ENCODE data around the gene ETS1.

ETS1 gene

DNA sequence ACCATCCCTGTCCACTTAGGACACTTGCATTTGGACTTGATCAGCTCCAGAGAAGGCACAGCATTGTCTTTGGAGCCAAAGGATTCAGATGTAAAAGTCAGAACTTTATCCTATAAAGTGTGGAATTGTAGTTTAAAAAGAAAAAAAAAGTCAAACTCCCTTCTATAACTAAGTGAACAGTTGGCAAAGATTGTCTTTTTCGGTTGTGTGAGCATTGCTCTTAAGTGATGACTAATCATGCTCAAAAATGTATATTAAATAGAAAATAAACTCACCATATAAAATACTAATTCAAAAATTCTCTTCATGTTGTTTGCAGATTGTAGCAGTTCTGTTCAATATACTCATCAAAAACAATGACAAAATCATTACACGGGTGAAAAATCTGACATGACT, 93.8 kb downstream of the ETS1 start:
- H3K27me3 Mint-ChIP-seq (ENCODE audit: low read depth, poor library complexity), result no peaks in the 10 kb centered on the region
- DNase-seq, result no peak
- no peaks in the 10 kb centered on the region for H3K9me3 Mint-ChIP-seq
- no peak overlapping the region for H3K27ac Mint-ChIP-seq
- peaks cover 35% of the 10 kb centered on the region for H3K36me3 Mint-ChIP-seq (ENCODE audit: low read depth)
- no peak overlapping the region for H3K4me3 Mint-ChIP-seq
- TF ChIP-seq CTCF (IDR thresholded peaks at IDR 0.05), result no peak
- H3K4me1 Mint-ChIP-seq, result peaks cover 65% of the 10 kb centered on the region

DNA sequence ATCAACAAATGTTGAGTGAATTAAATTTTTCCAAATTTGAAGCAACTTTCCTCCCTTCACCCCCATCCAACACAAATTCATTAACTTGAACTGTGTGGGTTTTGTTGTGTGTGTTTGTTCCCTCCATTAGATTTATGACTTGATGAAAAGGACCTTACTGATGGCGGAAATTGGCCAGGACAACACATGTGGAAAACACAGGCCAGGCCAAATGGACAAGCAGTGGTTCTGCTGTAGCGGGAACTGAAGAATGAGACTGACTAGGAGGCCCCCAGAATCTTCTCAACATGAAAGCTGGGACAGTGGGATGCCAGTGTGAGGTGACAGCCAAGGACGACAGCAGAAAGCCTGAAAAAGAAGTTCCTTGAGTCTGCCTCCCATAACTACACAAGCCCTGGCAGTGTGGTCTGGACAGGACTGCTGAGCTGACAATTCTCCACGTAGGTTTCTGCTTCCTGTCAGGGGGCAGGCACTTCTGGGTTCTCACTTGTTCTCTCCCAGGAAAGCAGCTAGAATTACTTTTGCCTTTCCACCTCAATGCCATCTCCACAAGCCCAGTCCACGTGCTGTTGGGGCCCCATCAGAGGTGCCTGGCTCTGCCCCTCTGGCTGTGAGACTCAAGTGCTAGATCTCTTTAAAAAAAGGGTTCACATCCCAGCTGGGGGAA, 94.3 kb downstream of the ETS1 start:
- H3K27ac Mint-ChIP-seq, result peak overlapping the region; percentile 29
- H3K9me3 Mint-ChIP-seq, result no peaks in the 10 kb centered on the region
- H3K4me3 Mint-ChIP-seq, result no peak overlapping the region
- H3K36me3 Mint-ChIP-seq (ENCODE audit: low read depth), result peaks cover 41% of the 10 kb centered on the region
- peaks cover 62% of the 10 kb centered on the region for H3K4me1 Mint-ChIP-seq
- DNase-seq, result no peak
- peaks cover 1% of the 10 kb centered on the region for H3K27me3 Mint-ChIP-seq (ENCODE audit: low read depth, poor library complexity)
- TF ChIP-seq CTCF (IDR thresholded peaks at IDR 0.05), result no peak

GRCh38 chr11:128492461-128492860, 94.9 kb downstream of the ETS1 start:
- H3K4me3 Mint-ChIP-seq, result no peak overlapping the region
- no peak for DNase-seq
- H3K27ac Mint-ChIP-seq, result no peak overlapping the region
- no peaks in the 10 kb centered on the region for H3K9me3 Mint-ChIP-seq
- peaks cover 3% of the 10 kb centered on the region for H3K27me3 Mint-ChIP-seq (ENCODE audit: low read depth, poor library complexity)
- no peak for TF ChIP-seq CTCF (IDR thresholded peaks at IDR 0.05)
- peaks cover 56% of the 10 kb centered on the region for H3K4me1 Mint-ChIP-seq
- peaks cover 45% of the 10 kb centered on the region for H3K36me3 Mint-ChIP-seq (ENCODE audit: low read depth)

DNA sequence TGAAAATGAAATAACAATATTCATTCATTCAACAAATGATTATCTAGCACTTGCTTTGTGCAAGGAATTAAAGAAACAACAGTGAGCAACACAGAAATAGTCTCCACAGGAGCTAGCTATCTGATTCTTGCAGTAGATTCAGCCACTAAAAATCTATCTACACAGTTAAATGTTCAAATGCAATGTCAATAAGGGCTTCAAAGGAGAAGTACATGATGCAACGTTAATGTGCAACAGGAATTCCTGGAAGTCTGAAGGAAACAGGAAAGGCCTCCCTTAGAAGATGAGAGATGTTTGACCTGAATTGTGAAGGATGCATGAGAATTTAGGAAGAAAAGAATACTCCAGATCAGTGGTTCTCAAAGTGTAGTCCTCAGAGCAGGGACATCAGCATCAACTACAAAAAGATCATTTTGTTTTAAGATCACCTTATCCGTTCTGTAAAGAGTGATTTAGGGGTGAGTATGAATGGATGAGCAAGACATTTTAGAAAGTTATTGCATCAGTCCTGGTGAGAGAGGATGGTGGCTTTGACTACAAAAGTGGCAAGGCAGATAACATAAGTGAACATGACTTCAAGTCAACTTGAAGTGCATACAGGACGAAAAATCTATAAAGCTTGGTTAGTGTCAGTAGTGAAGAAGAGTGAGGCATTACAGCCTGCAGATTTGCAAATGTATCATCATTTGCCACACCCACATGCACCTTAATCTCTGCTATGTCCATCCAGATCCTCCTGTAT, 96.0 kb downstream of the ETS1 start:
- DNase-seq, result no peak
- H3K36me3 Mint-ChIP-seq (ENCODE audit: low read depth), result peaks cover 54% of the 10 kb centered on the region
- H3K4me3 Mint-ChIP-seq, result no peak overlapping the region
- no peaks in the 10 kb centered on the region for H3K9me3 Mint-ChIP-seq
- no peak for TF ChIP-seq CTCF (IDR thresholded peaks at IDR 0.05)
- no peak overlapping the region for H3K27ac Mint-ChIP-seq
- peaks cover 45% of the 10 kb centered on the region for H3K4me1 Mint-ChIP-seq
- peaks cover 5% of the 10 kb centered on the region for H3K27me3 Mint-ChIP-seq (ENCODE audit: low read depth, poor library complexity)

DNA sequence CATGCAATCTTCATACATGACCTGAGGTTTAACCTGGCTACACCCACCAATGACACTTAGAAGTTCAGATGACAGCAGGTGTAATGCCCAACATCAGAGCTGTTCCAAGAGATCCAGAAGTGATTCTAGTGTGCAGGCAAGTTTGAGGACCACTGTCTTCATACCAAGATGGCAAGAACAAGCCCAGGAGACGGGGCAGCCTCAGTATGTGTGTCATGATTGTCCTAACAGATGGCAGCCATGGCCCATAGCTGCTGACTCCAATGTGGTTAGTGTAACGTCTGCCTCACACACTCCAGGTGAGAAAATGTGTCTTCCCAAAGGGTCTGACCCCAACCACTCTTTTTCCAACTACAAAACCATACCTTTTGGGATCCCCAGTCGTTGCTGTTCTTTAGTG, 97.3 kb downstream of the ETS1 start:
- Mint-ChIP-seq H3K4me1 (peaks cover 34% of the 10 kb centered on the region), H3K27ac (no peak overlapping the region), H3K36me3 (ENCODE audit: low read depth) (peaks cover 67% of the 10 kb centered on the region), H3K9me3 (no peaks in the 10 kb centered on the region), H3K4me3 (no peak overlapping the region), H3K27me3 (ENCODE audit: low read depth, poor library complexity) (peaks cover 6% of the 10 kb centered on the region)
- no peak for DNase-seq
- no peak for TF ChIP-seq CTCF (IDR thresholded peaks at IDR 0.05)

- Mint-ChIP-seq H3K36me3 (ENCODE audit: low read depth) (peaks cover 77% of the 10 kb centered on the region), H3K27ac (no peak overlapping the region), H3K4me1 (peaks cover 24% of the 10 kb centered on the region), H3K27me3 (ENCODE audit: low read depth, poor library complexity) (peaks cover 6% of the 10 kb centered on the region), H3K4me3 (no peak overlapping the region), H3K9me3 (no peaks in the 10 kb centered on the region)
- DNase-seq, result no peak
- no peak for TF ChIP-seq CTCF (IDR thresholded peaks at IDR 0.05)
These were observed 98.9 kb downstream of the ETS1 start for GRCh38 chr11:128488471-128488870.

Measured in nephron progenitor cell (in vitro differentiated cells).